GM19099 (cell line): Measurements from ENCODE around the gene STXBP4.

ENCODE experiments used
- POLR2A ChIP-seq: IDR thresholded peaks from 3 replicates; pipeline ENCODE4 v1.6.1; 2011; ENCODE audit warnings: low read depth; ENCODE audit not compliant: insufficient read length; ENCODE audit errors: extremely low read depth

Gene STXBP4

GRCh38 chr17:54968262-54968987 is at the start of gene STXBP4, which contains the start of gene COX11:
Gene STXBP4, plus strand, starts transcription at chr17:54968765. Its CDS starts 17,455 bp downstream, at chr17:54986220.
Gene COX11, minus strand, starts transcription at chr17:54968654. Its CDS starts 8 bp downstream, at chr17:54968646.
- TF ChIP-seq POLR2A = peak; percentile 90

GRCh38 chr17:54919425-54919824 is 49.1 kb upstream of the STXBP4 start:
- no peak for TF ChIP-seq POLR2A

- TF ChIP-seq POLR2A = no peak
Measured at GRCh38 chr17:54920819-54921218, 47.7 kb upstream of the STXBP4 start.

- no peak for TF ChIP-seq POLR2A
Measured at GRCh38 chr17:54924405-54924804, 44.2 kb upstream of the STXBP4 start.

GRCh38 chr17:54927525-54927924 is 41.0 kb upstream of the STXBP4 start:
- no peak for TF ChIP-seq POLR2A

GRCh38 chr17:54932711-54933110 is 35.9 kb upstream of the STXBP4 start:
- no peak for TF ChIP-seq POLR2A

GRCh38 chr17:54933921-54934320 is 34.6 kb upstream of the STXBP4 start:
- TF ChIP-seq POLR2A = no peak

GRCh38 chr17:54935471-54935870 is 33.1 kb upstream of the STXBP4 start:
- TF ChIP-seq POLR2A = no peak

- no peak for TF ChIP-seq POLR2A
Measured at GRCh38 chr17:54937018-54937417, 31.5 kb upstream of the STXBP4 start.

GRCh38 chr17:54937426-54937825 is 31.1 kb upstream of the STXBP4 start:
- TF ChIP-seq POLR2A = no peak

GRCh38 chr17:54941285-54941684 is 27.3 kb upstream of the STXBP4 start:
- TF ChIP-seq POLR2A = no peak

GRCh38 chr17:54944796-54945195 is 23.8 kb upstream of the STXBP4 start:
- no peak for TF ChIP-seq POLR2A

- TF ChIP-seq POLR2A = no peak
Measured at GRCh38 chr17:54945231-54945630, 23.3 kb upstream of the STXBP4 start.

- TF ChIP-seq POLR2A = no peak
Measured at GRCh38 chr17:54945671-54946070, 22.9 kb upstream of the STXBP4 start.

- no peak for TF ChIP-seq POLR2A
Measured at GRCh38 chr17:54947396-54947795, 21.2 kb upstream of the STXBP4 start.

- TF ChIP-seq POLR2A = no peak
Measured at GRCh38 chr17:54948380-54948779, 20.2 kb upstream of the STXBP4 start.

GRCh38 chr17:54950116-54950515 is 18.4 kb upstream of the STXBP4 start:
- TF ChIP-seq POLR2A = no peak
